GM21515 (cell line): ENCODE measurements around the gene VEGFC.

Experiments
- ATAC-seq: cut with Tn5 transposase; IDR thresholded peaks from one replicate; pipeline ENCODE4 v1.9.1; 2021; ENCODE audit not compliant: unreplicated experiment

Gene VEGFC

GRCh38 chr4:176792326-176793059 is at the start of gene VEGFC:
Gene VEGFC (minus strand): TSS chr4:176792922. CDS start chr4:176792311, 611 bp downstream.
- peak; percentile 65 for ATAC-seq

- ATAC-seq, result no peak
Observed at GRCh38 chr4:176841711-176842112, 49.0 kb upstream of the VEGFC start.

- no peak for ATAC-seq
Observed at GRCh38 chr4:176840166-176840565, 47.4 kb upstream of the VEGFC start.

- ATAC-seq, result no peak
Observed at GRCh38 chr4:176839656-176840055, 46.9 kb upstream of the VEGFC start.

GRCh38 chr4:176838601-176839433 is 46.1 kb upstream of the VEGFC start:
- ATAC-seq, result no peak

GRCh38 chr4:176837169-176837895 is 44.6 kb upstream of the VEGFC start:
- ATAC-seq, result no peak

GRCh38 chr4:176834531-176834930 is 41.8 kb upstream of the VEGFC start:
- ATAC-seq, result no peak

- ATAC-seq, result no peak
Observed at GRCh38 chr4:176833400-176834175, 40.9 kb upstream of the VEGFC start.

GRCh38 chr4:176830971-176831370 is 38.2 kb upstream of the VEGFC start:
- ATAC-seq, result no peak

GRCh38 chr4:176825586-176825985 is 32.9 kb upstream of the VEGFC start:
- no peak for ATAC-seq

GRCh38 chr4:176824645-176825366 is 32.1 kb upstream of the VEGFC start:
- ATAC-seq, result no peak

GRCh38 chr4:176818531-176818930 is 25.8 kb upstream of the VEGFC start:
- no peak for ATAC-seq

GRCh38 chr4:176817204-176817603 is 24.5 kb upstream of the VEGFC start:
- peak; percentile 71 for ATAC-seq

- no peak for ATAC-seq
Observed at GRCh38 chr4:176814770-176815169, 22.0 kb upstream of the VEGFC start.

GRCh38 chr4:176810481-176811249 is 17.9 kb upstream of the VEGFC start:
- ATAC-seq, result no peak

GRCh38 chr4:176806778-176807375 is 14.2 kb upstream of the VEGFC start:
- ATAC-seq, result no peak

- ATAC-seq, result no peak
Observed at GRCh38 chr4:176805155-176805554, 12.4 kb upstream of the VEGFC start.

- ATAC-seq, result no peak
Observed at GRCh38 chr4:176800891-176801534, 8.3 kb upstream of the VEGFC start.
